Measurements from ENCODE around the gene SDCCAG8.

SDCCAG8 gene

DNA sequence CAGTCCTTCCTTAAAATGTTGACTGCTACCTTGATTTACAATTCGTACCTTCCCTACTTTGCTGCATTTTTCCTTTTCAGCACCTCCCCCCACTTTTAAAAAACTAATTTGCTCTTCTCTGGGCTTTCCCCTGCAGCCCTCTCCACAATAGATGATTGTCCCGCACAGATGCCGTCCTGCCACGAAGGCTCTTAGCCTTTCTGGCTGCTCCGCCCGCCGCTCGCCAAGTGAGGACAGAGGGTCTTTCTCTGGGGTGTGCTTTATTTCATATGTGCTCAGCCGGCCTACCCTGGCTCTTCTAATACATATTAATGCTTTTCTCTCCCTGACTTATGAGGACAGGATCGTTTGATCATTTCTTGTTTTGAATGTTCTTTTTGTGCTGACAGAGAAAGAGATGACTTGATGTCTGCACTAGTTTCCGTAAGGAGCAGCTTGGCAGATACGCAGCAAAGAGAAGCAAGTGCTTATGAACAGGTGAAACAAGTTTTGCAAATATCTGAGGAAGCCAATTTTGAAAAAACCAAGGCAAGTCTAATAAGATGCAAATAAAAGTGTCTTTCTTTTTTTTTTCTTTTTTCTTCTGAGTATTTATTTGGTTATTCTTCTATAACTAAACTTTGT lies 60.6 kb downstream of the SDCCAG8 start:
- no peak overlapping the region for H3K27ac ChIP-seq

DNA sequence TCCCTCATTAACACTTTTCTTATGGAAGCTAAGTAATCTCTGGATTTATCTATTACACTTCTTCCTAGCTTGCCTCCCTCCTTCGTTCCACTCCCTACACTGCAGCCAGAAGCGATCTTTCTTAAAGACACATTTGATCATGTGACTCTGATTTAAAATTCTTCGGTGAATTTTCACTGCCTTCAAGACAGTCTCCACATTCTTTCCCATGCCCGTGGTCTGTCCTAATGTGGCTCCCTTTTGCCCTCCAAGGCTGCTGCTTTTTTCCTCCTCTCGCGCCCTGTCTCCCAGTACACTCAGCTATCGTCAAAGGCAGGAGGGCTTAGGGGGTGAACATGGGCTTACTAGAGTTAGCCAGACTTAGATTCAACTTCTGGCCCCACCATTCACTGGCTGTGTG lies 64.4 kb downstream of the SDCCAG8 start:
- TF ChIP-seq ZFX (IDR thresholded peaks at IDR 0.05): no peak
- no peak for TF ChIP-seq CTCF (conservative IDR thresholded peaks at IDR 0.05)
- no peak overlapping the region for H3K27ac ChIP-seq

More for the DNA sequence above, 60.6 kb downstream of the SDCCAG8 start:
- TF ChIP-seq ZFX (IDR thresholded peaks at IDR 0.05) (no peak), CTCF (conservative IDR thresholded peaks at IDR 0.05) (no peak)

GRCh38 chr1:243322326-243322725 lies 66.5 kb downstream of the SDCCAG8 start:
- no peak overlapping the region for H3K27ac ChIP-seq
- no peak for TF ChIP-seq CTCF (conservative IDR thresholded peaks at IDR 0.05)
- TF ChIP-seq ZFX (IDR thresholded peaks at IDR 0.05): no peak

DNA sequence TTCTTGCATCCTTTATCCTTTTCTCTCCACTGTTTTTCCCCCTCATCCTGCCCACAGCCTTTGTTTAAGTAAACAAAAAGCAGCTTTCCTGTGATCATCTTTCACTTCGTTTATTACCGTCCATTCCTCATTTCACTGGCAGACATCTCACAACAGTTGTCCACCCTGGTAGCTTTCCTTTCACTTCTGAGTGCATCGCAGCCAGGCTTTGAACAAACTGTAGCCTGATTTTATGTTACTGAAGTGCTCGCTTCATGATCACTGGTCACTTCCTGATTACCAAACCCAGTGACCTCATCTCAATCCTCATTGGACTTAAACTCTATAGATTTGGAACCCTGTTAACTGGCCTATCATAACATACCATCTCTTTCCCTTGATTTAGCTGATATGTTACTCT lies 67.7 kb downstream of the SDCCAG8 start:
- H3K27ac ChIP-seq: no peak overlapping the region
- no peak for TF ChIP-seq CTCF (conservative IDR thresholded peaks at IDR 0.05)
- TF ChIP-seq ZFX (IDR thresholded peaks at IDR 0.05): no peak

- TF ChIP-seq CTCF (conservative IDR thresholded peaks at IDR 0.05) (peak; percentile 86), ZFX (IDR thresholded peaks at IDR 0.05) (no peak)
- no peak overlapping the region for H3K27ac ChIP-seq
These were observed 69.6 kb downstream of the SDCCAG8 start for GRCh38 chr1:243325305-243325890.

- H3K27ac ChIP-seq: no peak overlapping the region
- TF ChIP-seq ZFX (IDR thresholded peaks at IDR 0.05): no peak
- no peak for TF ChIP-seq CTCF (conservative IDR thresholded peaks at IDR 0.05)
These were observed 76.6 kb downstream of the SDCCAG8 start for GRCh38 chr1:243332440-243332839.

GRCh38 chr1:243335292-243335691 lies 79.5 kb downstream of the SDCCAG8 start:
- H3K27ac ChIP-seq: no peak overlapping the region
- TF ChIP-seq ZFX (IDR thresholded peaks at IDR 0.05): no peak
- no peak for TF ChIP-seq CTCF (conservative IDR thresholded peaks at IDR 0.05)

All from C4-2B (cell line).